HepG2 (cell line): ENCODE results near the gene ABCD1. TPM values are rescaled to one million over a fixed set of nuclear protein-coding genes. Genes with fewer than 3 reads are reported as not detected.

ENCODE experiments used
- BCL6 ChIP-seq: IDR thresholded peaks from 2 replicates; pipeline ENCODE4 v1.6.1; 2016; ENCODE audit warnings: missing genetic modification reagents, missing compliant biosample characterization
- ESRRA ChIP-seq: sonication (generic); formaldehyde crosslinking; IDR thresholded peaks from 2 replicates; pipeline ENCODE4 v1.5.1; 2020; ENCODE audit warnings: mild to moderate bottlenecking, low read depth, missing genetic modification reagents
- FOXK2 ChIP-seq: fragments of 450-650 bp; IDR thresholded peaks from 2 replicates; pipeline ENCODE4 v1.6.1; 2016
- GATAD1 ChIP-seq: IDR thresholded peaks from 2 replicates; pipeline ENCODE4 v1.6.1; 2016; ENCODE audit warnings: missing genetic modification reagents, missing compliant biosample characterization
- MED1 ChIP-seq: sonication (generic); formaldehyde crosslinking; IDR thresholded peaks from 2 replicates; pipeline ENCODE4 v1.4.0; 2020; ENCODE audit warnings: missing genetic modification reagents
- MIER3 ChIP-seq: IDR thresholded peaks from 2 replicates; pipeline ENCODE4 v1.6.1; 2016; ENCODE audit warnings: missing compliant biosample characterization, borderline replicate concordance
- NFYC ChIP-seq: IDR thresholded peaks from 2 replicates; pipeline ENCODE4 v1.6.1; 2016; ENCODE audit warnings: missing genetic modification reagents, missing compliant biosample characterization
- NPAS2 ChIP-seq: sonication (generic); formaldehyde crosslinking; IDR thresholded peaks from 2 replicates; pipeline ENCODE4 v1.8.0; 2022; ENCODE audit warnings: mild to moderate bottlenecking, missing genetic modification reagents, borderline replicate concordance
- NR2C2 ChIP-seq: sonication (generic); formaldehyde crosslinking; IDR thresholded peaks from 2 replicates; pipeline ENCODE4 v1.4.0; 2020; ENCODE audit warnings: missing genetic modification reagents, mild to moderate bottlenecking, moderate library complexity, borderline replicate concordance
- NRL ChIP-seq: sonication (generic); formaldehyde crosslinking; IDR thresholded peaks from 2 replicates; pipeline ENCODE4 v1.5.0; 2020; ENCODE audit warnings: missing genetic modification reagents, mild to moderate bottlenecking, moderate library complexity, borderline replicate concordance
- RARA ChIP-seq: IDR thresholded peaks from 2 replicates; pipeline ENCODE4 v1.6.1; 2016; ENCODE audit warnings: missing genetic modification reagents, missing compliant biosample characterization
- SP5 ChIP-seq: IDR thresholded peaks from 2 replicates; pipeline ENCODE4 v1.6.1; 2016; ENCODE audit warnings: low read depth, borderline replicate concordance
- SPEN ChIP-seq: sonication (generic); formaldehyde crosslinking; IDR thresholded peaks from 2 replicates; pipeline ENCODE4 v1.5.1; 2020; ENCODE audit warnings: low read depth, mild to moderate bottlenecking, missing genetic modification reagents
- SRSF4 ChIP-seq: fragments of 200-400 bp; formaldehyde crosslinking; IDR thresholded peaks from one replicate; pipeline ENCODE4 v1.6.1; 2018; ENCODE audit warnings: mild to moderate bottlenecking, low read depth, low read length, moderate library complexity; ENCODE audit not compliant: poor library complexity, severe bottlenecking
- ZBTB7B ChIP-seq: sonication (generic); formaldehyde crosslinking; IDR thresholded peaks from 2 replicates; pipeline ENCODE4 v1.4.0; 2020; ENCODE audit warnings: missing genetic modification reagents
- ZNF143 ChIP-seq: sonication (generic); formaldehyde crosslinking; IDR thresholded peaks from 2 replicates; pipeline ENCODE4 v1.4.0; 2020; ENCODE audit warnings: missing genetic modification reagents
- ZNF263 ChIP-seq: sonication (generic); formaldehyde crosslinking; IDR thresholded peaks from 2 replicates; pipeline ENCODE4 v1.4.0; 2020; ENCODE audit warnings: missing genetic modification reagents
- ZNF30 ChIP-seq: sonication (generic); formaldehyde crosslinking; IDR thresholded peaks from 2 replicates; pipeline ENCODE4 v1.5.0; 2020; ENCODE audit warnings: mild to moderate bottlenecking, missing genetic modification reagents
- ZNF431 ChIP-seq: sonication (generic); formaldehyde crosslinking; IDR thresholded peaks from 2 replicates; pipeline ENCODE4 v1.9.0; 2022; ENCODE audit warnings: missing genetic modification reagents, low read depth, mild to moderate bottlenecking, borderline replicate concordance
- ZNF501 ChIP-seq: sonication (generic); formaldehyde crosslinking; IDR thresholded peaks from 2 replicates; pipeline ENCODE4 v1.5.1; 2020; ENCODE audit warnings: mild to moderate bottlenecking, moderate library complexity, missing genetic modification reagents
- ZNF614 ChIP-seq: IDR thresholded peaks from 2 replicates; pipeline ENCODE4 v1.6.1; 2018; ENCODE audit warnings: missing biosample characterization, missing genetic modification reagents, inconsistent platforms, borderline replicate concordance
- ZSCAN9 ChIP-seq: IDR thresholded peaks from 2 replicates; pipeline ENCODE4 v1.6.1; 2016; ENCODE audit warnings: borderline replicate concordance
- polyA plus RNA-seq, 8 experiments: library from polyadenylated mRNA; depleted of rRNA in 3 of 8; stranded (reverse) in 7 of 8; unstranded in 1 of 8; fragments of >200 nt; fragmentation: Illumina TruSeq in 4 of 8; extraction: Trizol in 4 of 8; gene quantifications; 2 replicates each; pipeline versions ENCODE4 v1.2.1 to v1.2.3, GENCODE V29; 2011 to 2016; ENCODE audit warnings: low read depth in 4 of 8, missing spikeins in 1 of 8, mixed read lengths in 1 of 8; ENCODE audit not compliant: insufficient read depth in 1 of 8
- total RNA-seq, 5 experiments: library from RNA; depleted of rRNA; stranded (reverse); fragments of >200 nt; fragmentation: Illumina TruSeq; extraction: Trizol; gene quantifications; 2 replicates each; pipeline ENCODE4 v1.2.3, GENCODE V29; 2016; ENCODE audit warnings: low read depth in 1 of 5
- TF ChIP-seq, protein P1 (sequence below): sonication (generic); formaldehyde crosslinking; IDR thresholded peaks from 2 replicates; pipeline ENCODE4 v1.8.0; 2022; ENCODE audit warnings: missing genetic modification reagents, mild to moderate bottlenecking, moderate library complexity, borderline replicate concordance
- TF ChIP-seq, protein P2 (sequence below): sonication (generic); formaldehyde crosslinking; IDR thresholded peaks from 2 replicates; pipeline ENCODE4 v1.4.0; 2020; ENCODE audit warnings: missing genetic modification reagents
- TF ChIP-seq, protein P3 (sequence below): sonication (generic); formaldehyde crosslinking; IDR thresholded peaks from 2 replicates; pipeline ENCODE4 v1.9.0; 2022; ENCODE audit warnings: low read depth, missing genetic modification reagents

The ABCD1 gene
- total and polyA plus RNA-seq, 2 of the 13 experiments (the other 11 are each of a cell fraction or from before 2014, with no cell fraction given): 11.4 to 15.9 TPM

DNA sequence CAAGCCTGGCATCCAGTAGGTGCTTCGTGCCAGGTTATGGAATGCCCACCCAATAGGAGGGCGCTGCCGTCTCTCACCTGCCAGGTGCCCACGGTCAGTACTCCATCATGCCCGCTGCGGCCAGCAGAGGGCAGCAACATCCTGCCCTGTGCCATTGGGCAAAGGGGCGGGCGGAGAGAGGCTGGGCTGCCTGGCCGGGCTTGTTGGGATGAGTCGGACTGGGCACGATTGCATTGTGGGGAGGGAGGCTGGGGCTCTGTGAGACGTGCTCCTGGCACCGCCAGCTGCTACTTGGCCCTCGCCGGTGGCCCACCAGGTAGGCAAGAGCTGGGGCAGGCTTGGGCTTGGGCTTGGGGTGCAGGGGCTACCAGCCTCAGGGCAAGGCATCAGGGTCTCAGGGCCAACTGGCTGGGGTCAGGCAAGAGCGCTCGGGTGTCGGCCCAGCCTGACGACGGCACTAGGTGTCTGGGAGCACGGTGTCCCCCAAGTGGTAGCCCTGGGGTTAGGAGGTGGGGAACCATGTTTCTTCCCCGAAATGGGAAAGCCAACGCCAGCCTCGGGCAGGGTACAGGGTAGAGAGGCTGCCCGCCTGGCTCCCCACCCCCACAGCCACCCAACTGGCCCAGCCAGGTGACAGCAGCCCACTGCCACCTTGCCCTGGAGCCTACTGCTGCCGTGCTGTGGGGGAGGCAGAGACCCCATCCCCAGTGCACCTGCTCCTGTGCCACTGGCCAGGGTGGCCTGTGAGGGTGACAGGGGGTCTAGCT lies 39.5 kb downstream of the ABCD1 start, which contains the start of gene PLXNB3 (continued):
- TF ChIP-seq, protein P1, sequence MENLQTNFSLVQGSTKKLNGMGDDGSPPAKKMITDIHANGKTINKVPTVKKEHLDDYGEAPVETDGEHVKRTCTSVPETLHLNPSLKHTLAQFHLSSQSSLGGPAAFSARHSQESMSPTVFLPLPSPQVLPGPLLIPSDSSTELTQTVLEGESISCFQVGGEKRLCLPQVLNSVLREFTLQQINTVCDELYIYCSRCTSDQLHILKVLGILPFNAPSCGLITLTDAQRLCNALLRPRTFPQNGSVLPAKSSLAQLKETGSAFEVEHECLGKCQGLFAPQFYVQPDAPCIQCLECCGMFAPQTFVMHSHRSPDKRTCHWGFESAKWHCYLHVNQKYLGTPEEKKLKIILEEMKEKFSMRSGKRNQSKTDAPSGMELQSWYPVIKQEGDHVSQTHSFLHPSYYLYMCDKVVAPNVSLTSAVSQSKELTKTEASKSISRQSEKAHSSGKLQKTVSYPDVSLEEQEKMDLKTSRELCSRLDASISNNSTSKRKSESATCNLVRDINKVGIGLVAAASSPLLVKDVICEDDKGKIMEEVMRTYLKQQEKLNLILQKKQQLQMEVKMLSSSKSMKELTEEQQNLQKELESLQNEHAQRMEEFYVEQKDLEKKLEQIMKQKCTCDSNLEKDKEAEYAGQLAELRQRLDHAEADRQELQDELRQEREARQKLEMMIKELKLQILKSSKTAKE (CRISPR knock-in tag): no peak
- TF ChIP-seq NR2C2 (CRISPR knock-in tag): peak; percentile 32; the same call in 1 of the 2 replicates
- TF ChIP-seq, protein P2, sequence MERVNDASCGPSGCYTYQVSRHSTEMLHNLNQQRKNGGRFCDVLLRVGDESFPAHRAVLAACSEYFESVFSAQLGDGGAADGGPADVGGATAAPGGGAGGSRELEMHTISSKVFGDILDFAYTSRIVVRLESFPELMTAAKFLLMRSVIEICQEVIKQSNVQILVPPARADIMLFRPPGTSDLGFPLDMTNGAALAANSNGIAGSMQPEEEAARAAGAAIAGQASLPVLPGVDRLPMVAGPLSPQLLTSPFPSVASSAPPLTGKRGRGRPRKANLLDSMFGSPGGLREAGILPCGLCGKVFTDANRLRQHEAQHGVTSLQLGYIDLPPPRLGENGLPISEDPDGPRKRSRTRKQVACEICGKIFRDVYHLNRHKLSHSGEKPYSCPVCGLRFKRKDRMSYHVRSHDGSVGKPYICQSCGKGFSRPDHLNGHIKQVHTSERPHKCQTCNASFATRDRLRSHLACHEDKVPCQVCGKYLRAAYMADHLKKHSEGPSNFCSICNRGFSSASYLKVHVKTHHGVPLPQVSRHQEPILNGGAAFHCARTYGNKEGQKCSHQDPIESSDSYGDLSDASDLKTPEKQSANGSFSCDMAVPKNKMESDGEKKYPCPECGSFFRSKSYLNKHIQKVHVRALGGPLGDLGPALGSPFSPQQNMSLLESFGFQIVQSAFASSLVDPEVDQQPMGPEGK (CRISPR knock-in tag): peak; percentile 48
- no peak for TF ChIP-seq ESRRA (CRISPR knock-in tag)
- TF ChIP-seq GATAD1 (CRISPR knock-in tag): 0 out of 2 replicates have a peak, but pooled peaks have one; percentile 33
- 0 out of 2 replicates have a peak, but pooled peaks have one; percentile 46 for TF ChIP-seq NRL (CRISPR knock-in tag)
- no peak for TF ChIP-seq ZNF431
- TF ChIP-seq ZNF263 (CRISPR knock-in tag): peak; percentile 52
- no peak for TF ChIP-seq SRSF4
- TF ChIP-seq ZNF143 (CRISPR knock-in tag): peak; percentile 42; the same call in 1 of the 2 replicates
- TF ChIP-seq ZNF501: peak; percentile 49; the same call in 1 of the 2 replicates
- TF ChIP-seq, protein P3, sequence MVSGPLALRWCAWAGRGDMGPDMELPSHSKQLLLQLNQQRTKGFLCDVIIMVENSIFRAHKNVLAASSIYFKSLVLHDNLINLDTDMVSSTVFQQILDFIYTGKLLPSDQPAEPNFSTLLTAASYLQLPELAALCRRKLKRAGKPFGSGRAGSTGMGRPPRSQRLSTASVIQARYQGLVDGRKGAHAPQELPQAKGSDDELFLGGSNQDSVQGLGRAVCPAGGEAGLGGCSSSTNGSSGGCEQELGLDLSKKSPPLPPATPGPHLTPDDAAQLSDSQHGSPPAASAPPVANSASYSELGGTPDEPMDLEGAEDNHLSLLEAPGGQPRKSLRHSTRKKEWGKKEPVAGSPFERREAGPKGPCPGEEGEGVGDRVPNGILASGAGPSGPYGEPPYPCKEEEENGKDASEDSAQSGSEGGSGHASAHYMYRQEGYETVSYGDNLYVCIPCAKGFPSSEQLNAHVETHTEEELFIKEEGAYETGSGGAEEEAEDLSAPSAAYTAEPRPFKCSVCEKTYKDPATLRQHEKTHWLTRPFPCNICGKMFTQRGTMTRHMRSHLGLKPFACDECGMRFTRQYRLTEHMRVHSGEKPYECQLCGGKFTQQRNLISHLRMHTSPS (CRISPR knock-in tag): peak; percentile 96
- 0 out of 2 replicates have a peak, but pooled peaks have one; percentile 37 for TF ChIP-seq SPEN (CRISPR knock-in tag)
- TF ChIP-seq RARA: no peak; the same call in 1 of the 2 replicates
- TF ChIP-seq ZNF30 (CRISPR knock-in tag): no peak
- TF ChIP-seq ZNF614 (CRISPR knock-in tag): peak; percentile 33; the same call in 1 of the 2 replicates
- TF ChIP-seq MIER3 (CRISPR knock-in tag): no peak
- TF ChIP-seq FOXK2: no peak
- TF ChIP-seq ZSCAN9 (CRISPR knock-in tag): no peak
- TF ChIP-seq BCL6: 0 out of 2 replicates have a peak, but pooled peaks have one; percentile 13
- 0 out of 2 replicates have a peak, but pooled peaks have one; percentile 11 for TF ChIP-seq NFYC (CRISPR knock-in tag)
- TF ChIP-seq MED1 (CRISPR knock-in tag): 0 out of 2 replicates have a peak, but pooled peaks have one; percentile 13
- no peak for TF ChIP-seq NPAS2
- no peak for TF ChIP-seq SP5
- 0 out of 2 replicates have a peak, but pooled peaks have one; percentile 20 for TF ChIP-seq ZBTB7B (CRISPR knock-in tag)
